AG04449 (cell line): ENCODE data around the gene RAB11A.

Experiments
- CTCF ChIA-PET: fragments of 350-600 bp; formaldehyde crosslinking; extraction: SDS; loops from one replicate; lab custom pipeline; 2021; ENCODE audit warnings: antibody characterized with exemption; lab: Yijun Ruan, JAX
- POLR2A ChIA-PET: fragments of 400-600, 350-600 bp; formaldehyde crosslinking; extraction: SDS; loops from one replicate; lab custom pipeline; 2020; ENCODE audit warnings: antibody characterized with exemption, inconsistent platforms; lab: Yijun Ruan, JAX
- DNase-seq: peaks from one replicate; pipeline ENCODE4 v3.0.0-alpha.2; 2010; ENCODE audit warnings: low read depth, low spot score
- H3K4me3 ChIP-seq: 2 replicates; pipeline ENCODE4 v1.5.1; 2011; ENCODE audit warnings: low read depth, mild to moderate bottlenecking, control low read depth, low read length
- TF ChIP-seq, protein P1 (sequence below): IDR thresholded peaks from one replicate; pipeline ENCODE4 v1.5.1; 2011; ENCODE audit warnings: mild to moderate bottlenecking, moderate library complexity, low read length, control low read depth, inconsistent platforms; ENCODE audit not compliant: insufficient read depth; ENCODE audit errors: missing control alignments

The RAB11A gene

DNA sequence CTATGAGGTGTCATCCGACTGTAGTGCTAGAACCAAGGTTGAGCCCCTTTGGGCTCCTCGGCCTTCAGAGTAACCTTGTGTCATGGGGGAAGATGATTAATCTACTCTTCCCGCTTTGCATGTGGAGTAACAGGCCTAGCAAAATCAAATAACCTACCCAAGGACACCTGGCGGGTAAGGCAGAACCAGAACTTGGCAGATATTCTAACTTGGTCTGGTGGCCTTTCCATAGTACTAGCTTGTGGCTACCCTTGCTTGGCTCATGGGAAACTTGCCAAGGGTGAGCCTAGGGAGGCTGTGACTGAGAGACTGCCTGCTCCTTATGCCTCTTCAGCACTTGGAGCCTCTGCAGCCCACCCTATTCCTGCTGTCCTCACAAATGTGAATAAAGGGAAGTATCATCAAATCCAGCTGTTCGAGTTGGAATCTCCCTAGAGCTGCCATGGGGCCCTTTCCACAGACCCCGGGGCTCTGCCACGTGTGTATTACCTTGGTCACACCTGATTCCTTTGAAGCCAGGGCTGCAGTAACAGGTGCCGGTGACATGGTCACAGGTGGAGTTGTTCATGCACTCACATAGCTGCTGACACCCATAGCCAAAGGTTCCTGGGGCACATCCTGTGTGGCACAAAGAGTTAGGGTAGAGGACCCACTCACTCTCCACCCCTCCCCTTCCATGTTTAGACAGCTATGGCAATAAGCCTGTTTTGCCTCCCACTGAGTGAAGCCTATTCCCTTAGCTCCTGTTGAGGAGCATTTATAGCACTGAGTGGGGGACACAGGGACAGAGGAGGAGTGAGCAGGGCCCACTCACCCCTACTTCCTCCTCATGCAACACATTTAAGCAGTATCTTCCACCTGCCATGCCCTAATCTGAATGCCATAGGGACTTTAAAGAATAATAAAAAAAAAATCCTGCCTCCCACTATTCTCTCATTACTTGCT lies 46.0 kb downstream of the RAB11A start:
- no peak for DNase-seq
- no peak overlapping the region for H3K4me3 ChIP-seq
- TF ChIP-seq, protein P1, sequence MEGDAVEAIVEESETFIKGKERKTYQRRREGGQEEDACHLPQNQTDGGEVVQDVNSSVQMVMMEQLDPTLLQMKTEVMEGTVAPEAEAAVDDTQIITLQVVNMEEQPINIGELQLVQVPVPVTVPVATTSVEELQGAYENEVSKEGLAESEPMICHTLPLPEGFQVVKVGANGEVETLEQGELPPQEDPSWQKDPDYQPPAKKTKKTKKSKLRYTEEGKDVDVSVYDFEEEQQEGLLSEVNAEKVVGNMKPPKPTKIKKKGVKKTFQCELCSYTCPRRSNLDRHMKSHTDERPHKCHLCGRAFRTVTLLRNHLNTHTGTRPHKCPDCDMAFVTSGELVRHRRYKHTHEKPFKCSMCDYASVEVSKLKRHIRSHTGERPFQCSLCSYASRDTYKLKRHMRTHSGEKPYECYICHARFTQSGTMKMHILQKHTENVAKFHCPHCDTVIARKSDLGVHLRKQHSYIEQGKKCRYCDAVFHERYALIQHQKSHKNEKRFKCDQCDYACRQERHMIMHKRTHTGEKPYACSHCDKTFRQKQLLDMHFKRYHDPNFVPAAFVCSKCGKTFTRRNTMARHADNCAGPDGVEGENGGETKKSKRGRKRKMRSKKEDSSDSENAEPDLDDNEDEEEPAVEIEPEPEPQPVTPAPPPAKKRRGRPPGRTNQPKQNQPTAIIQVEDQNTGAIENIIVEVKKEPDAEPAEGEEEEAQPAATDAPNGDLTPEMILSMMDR, result no peak
- ChIA-PET CTCF (interaction anchor here (0.9 to 3.8 kb wide), 4 partner anchors 10 to 373 kb away, joined by 3 to 21 read pairs (median 6); no protein-coding TSS in a partner anchor), POLR2A (no interaction called here)

DNA sequence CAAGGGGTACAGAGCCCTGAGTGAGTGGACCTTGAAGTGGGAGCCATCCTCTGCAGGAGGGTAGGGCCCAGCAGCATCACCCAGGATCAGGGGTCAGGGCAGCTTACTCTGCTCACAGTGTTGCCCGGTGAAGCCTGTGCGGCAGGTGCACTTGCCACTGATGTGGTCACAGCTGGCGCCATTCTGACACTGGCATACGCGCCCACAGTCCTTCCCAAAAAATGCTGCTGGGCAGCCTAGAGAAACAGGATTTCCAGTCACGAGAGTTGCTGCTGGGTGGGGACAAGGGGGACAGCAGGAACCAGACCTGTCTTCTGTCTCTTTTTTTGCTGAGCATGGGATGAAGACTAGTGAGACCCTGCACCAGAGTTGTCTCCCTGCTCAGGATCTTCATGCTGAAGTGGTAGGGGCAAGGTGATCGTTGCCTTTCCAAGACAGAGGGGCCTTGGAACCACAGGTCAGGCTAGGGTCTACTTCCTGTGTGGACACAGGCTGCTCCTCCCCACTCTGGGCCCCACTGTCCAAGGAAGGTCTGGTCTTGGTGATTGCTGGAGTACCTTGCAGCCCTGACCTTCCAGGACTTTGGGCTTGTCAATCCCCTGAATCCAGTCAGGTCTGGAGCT lies 46.9 kb downstream of the RAB11A start:
- ChIA-PET POLR2A (no interaction called here), CTCF (interaction anchor here (0.6 to 3.8 kb wide), 12 partner anchors 9 to 372 kb away, joined by 3 to 21 read pairs (median 4); no protein-coding TSS in a partner anchor)
- no peak overlapping the region for H3K4me3 ChIP-seq
- TF ChIP-seq, protein P1, result no peak
- DNase-seq, result no peak

DNA sequence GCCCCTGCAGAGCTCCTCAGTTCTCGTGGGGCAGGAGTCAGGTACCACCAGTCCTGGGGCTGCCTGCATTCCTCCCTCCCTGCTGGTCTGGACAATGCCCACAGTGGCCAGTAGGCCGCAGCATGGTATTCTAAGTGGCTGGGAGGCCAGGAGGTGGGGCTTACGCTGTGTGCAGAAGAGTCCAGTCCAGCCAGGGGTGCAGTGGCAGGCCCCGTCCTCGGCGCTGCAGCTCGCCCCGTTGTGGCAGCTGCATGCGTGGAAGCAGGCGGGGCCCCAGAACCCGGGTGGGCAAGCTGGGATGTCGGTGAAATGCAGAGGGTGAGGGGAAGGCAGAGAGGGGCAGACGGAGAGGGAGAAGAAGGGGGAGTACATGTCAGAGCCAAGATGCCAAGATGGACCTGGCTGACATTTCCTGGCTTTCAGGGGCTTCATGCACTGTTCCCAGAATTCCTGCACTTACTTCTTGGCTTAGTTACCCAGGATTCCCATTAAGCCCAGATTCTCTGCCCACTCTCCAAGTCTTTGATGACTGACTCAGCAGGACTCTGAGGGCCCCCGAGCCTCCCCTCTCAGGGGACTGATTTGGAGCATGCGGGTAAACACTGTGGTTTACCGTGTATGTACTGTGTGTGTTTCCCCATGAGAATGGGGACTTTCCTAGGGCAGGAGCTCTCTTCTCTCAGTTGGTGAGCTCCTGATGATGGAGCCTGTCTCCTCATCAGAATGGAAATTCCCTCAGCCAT lies 47.5 kb downstream of the RAB11A start:
- H3K4me3 ChIP-seq, result no peak overlapping the region
- ChIA-PET POLR2A (no interaction called here), CTCF (interaction anchor here (0.6 to 3.8 kb wide), 13 partner anchors 9 to 371 kb away, joined by 3 to 21 read pairs (median 4); no protein-coding TSS in a partner anchor)
- peak; percentile 41 for DNase-seq
- TF ChIP-seq, protein P1, result peak; percentile 85

DNA sequence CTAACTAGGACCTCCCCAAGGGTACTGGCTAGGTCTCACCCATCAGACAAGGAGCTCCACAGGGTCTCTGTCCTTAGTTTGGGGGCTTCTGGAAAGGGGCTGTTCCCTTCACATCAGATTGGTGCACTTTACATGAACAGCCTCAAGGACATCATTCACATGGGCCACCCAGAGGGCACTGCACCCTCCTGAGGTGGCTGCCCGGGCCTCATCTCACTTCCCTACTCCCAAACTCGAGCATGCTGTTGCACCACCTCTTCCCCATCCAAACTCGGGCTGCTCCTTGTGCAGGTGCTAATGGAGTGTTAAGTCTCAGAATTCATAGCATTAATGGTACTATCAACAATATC lies 48.1 kb downstream of the RAB11A start:
- H3K4me3 ChIP-seq, result no peak overlapping the region
- no peak for DNase-seq
- CTCF ChIA-PET, result interaction anchor here (0.7 to 3.8 kb wide), 8 partner anchors 8 to 371 kb away, joined by 3 to 21 read pairs (median 4); no protein-coding TSS in a partner anchor
- POLR2A ChIA-PET, result no interaction called here
- TF ChIP-seq, protein P1, result no peak

DNA sequence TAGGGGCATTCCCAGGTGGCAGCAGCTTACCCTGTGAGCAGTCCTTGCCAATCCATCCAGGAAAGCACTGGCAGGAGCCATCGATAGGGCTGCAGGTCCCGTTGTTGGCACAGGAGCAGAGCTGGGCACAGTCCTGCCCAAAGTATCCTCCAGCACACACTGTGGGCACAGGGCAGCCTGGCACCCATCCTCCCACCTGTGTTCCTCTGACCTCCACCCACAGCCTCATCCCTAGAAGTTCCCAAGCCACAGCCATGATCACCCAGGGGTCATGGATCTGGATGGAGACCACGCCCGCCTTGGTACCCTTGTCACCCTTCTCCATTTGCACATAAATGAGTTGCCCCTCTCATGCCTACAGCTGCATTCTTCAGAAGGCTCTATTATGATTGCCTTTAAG lies 48.6 kb downstream of the RAB11A start:
- ChIA-PET CTCF (interaction anchor here (0.7 to 3.8 kb wide), 7 partner anchors 8 to 580 kb away, joined by 3 to 21 read pairs (median 4); partner anchors contain the start of gene SNAPC5), POLR2A (no interaction called here)
- no peak for DNase-seq
- no peak overlapping the region for H3K4me3 ChIP-seq
- TF ChIP-seq, protein P1, result no peak
